GM18519 (cell line): ENCODE data around the gene NUP93.
"Not testable (repeated sequence)": the region's sequence is repeated elsewhere in the genome, so short reads cannot be mapped to it uniquely, and the experiment has no call there.

Experiments used
- ATAC-seq: cut with Tn5 transposase; IDR thresholded peaks from one replicate; pipeline ENCODE4 v1.9.1; 2021; ENCODE audit warnings: mild to moderate bottlenecking, moderate library complexity; ENCODE audit not compliant: unreplicated experiment, low FRiP score

NUP93 gene

DNA sequence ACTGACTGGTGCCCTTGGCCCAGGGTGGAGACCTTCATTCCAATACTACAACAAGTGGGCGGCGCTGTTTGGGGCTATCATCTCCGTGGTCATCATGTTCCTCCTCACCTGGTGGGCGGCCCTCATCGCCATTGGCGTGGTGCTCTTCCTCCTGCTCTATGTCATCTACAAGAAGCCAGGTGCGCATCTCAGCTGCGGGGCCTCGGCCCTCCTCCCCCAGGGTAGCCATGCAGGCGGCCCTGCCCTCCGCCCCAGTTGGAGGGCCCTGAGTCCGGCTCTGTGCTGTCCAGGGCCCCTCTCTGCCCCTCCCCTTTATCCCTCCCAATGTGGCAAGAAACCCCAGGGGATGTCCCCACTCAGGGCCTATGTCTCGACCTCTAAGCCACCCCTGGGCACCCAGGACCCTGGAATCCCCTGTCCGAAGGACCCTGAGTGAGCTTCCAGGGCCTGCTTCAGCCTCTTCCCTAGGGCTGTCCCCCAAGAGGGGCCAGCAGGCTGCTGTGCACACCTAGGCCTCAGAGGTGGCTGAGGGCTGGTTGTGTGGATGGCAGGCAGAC, 154.2 kb downstream of the NUP93 start:
- ATAC-seq: no peak

DNA sequence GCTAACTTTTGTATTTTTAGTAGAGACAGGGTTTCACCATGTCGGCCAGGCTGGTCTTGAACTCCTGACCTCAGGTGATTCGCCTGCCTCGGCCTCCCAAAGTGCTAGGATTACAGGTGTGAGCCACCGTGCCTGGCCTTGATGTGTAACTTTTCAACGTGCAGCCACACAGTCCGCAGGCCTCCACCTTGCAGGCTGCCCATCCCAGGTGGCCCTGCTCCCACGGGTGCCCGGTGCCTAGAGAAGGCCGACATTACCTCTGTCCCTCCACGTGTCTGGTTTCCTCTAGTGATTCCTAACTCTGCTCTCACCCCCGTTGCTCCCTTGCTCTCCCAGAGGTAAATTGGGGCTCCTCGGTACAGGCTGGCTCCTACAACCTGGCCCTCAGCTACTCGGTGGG, 155.0 kb downstream of the NUP93 start:
- not testable (repeated sequence) for ATAC-seq

DNA sequence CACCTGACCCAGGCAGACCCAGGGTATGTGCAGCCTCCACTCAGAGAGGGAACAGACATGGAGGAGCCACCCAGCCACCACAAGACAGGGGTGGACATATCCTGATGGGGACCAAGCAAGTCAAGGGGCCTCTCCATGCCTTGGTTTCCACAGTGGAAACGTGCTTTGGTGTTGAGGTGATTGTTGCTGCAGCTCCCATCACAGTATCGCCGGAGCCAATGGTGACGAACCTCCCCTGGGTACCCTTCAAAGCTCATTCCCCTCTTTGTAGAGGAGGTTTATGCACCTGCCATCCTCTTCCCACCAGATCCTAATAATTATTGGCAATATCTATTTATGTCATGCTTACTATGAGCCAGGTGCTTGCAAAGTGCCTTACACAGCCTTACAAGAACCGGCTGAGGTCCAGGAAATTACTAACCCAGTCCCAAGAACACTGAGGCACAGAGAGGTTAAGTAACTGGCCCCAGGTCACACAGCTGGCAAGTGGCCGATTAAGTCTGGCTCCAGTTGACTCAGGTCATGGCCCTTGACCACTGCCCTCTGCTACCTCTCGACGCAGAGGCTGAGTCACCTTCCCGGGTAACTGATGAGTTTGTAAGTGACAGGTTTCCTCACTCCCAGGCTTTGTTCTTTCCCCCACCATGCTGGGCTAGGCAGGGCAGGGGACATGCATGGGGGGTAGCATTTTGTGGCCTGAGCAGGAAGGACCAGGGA, 155.7 kb downstream of the NUP93 start:
- no peak for ATAC-seq

DNA sequence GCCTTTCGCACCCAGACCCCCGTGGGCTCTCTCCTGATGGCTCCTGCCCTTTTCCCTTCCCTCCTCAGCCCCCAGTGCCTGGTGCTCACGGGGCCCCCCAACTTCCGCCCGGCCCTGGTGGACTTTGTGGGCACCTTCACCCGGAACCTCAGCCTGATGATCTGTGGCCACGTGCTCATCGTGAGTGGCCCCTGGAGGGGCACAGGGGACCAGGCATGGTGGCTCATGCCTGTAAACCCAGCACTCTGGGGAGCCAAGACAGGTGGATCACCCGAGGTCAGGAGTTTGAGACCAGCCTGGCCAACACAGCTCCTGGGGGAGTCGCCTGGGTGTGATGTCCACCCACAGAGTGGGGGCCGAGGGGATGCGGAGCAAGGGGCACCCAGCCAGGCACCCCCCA, 156.4 kb downstream of the NUP93 start:
- no peak for ATAC-seq

DNA sequence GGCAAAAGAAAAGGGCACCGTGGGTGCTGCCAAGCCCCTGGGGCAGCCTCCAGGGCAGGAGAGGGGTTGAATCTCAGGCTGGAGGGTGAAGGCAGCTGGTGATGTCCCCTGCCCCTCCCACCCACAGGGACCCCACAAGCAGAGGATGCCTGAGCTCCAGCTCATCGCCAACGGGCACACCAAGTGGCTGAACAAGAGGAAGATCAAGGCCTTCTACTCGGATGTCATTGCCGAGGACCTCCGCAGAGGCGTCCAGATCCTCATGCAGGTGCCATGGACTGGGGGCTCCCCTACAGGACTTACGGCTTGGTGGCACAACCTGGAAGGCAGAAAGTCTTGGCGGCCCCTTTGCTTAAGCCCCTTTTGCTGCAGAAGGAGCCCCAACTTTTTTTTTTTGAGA, 156.9 kb downstream of the NUP93 start:
- no peak for ATAC-seq

DNA sequence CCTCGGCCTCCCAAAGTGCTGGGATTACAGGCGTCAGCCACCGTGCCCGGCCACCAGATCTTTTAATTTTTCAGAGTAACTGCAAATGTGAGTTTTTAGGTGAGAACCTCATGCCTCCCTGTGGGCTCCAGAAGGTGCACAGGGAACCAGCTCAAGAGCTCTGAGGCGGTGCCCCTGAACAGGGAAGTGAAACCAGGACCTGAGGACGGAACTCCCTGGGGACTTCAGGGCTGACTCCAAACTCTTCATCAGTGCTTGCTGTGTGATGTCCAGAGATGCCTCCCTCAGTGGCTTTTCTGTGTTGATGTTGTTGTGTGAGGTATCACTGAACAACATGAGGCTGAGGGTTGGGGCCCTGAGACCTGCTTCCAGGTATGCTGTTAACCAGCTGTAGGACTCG, 158.9 kb downstream of the NUP93 start:
- no peak for ATAC-seq

DNA sequence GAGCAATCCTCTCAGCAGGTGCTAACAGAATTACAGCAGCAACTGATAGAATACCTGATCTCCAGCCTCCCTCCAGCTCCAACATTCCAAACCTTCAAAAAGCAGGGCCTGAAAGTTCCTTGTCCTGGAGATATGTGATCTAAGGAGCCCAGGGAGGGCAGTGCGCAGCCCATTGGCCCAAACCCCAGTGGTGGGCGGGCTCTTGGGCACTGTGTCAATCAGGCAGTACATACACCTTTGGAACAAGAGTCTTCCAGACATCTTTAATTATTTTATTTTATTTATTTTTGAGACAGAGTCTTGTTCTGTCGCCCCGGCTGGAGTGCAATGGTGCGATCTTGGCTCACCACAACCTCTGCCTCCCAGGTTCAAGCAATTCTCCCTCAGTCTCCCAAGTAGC, 159.3 kb downstream of the NUP93 start:
- ATAC-seq: no peak

DNA sequence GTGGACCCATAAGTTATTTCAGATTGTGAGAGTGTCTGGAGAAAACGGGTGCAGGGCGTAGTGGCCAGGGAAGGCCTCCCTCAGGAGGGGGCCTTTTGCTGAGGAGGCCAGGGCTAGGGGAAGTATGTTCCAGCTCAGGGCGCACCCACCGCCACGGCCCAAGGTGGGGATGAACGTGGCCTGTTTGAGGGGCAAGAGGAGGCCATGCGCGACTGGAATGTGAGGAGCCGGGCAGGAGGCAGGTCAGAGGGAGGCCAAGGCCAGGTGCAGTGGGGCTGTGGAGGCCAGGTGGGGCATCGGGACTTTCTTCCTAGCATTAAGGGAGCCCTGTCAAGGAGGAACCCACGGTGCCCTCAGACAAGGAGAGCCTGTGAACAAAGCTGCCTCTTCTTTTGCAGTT, 161.8 kb downstream of the NUP93 start:
- no peak for ATAC-seq

DNA sequence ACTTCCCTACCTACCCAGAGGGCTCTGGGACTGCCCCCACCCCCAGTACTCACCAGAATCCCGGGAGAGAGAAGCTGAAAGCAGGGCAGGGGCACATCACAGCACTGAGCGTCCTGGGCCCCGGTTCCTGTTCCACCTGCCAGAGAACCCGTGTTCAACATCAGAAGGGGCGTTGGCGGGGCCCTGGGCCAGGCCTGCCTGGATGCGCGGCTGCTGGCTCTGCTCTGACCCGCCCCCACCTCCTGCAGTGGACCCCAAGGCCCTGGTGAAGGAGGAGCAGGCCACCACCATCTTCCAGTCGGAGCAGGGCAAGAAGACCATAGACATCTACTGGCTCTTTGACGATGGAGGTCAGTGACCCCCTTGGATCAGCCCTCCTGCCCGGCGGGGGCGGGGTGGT, 162.8 kb downstream of the NUP93 start:
- no peak for ATAC-seq

DNA sequence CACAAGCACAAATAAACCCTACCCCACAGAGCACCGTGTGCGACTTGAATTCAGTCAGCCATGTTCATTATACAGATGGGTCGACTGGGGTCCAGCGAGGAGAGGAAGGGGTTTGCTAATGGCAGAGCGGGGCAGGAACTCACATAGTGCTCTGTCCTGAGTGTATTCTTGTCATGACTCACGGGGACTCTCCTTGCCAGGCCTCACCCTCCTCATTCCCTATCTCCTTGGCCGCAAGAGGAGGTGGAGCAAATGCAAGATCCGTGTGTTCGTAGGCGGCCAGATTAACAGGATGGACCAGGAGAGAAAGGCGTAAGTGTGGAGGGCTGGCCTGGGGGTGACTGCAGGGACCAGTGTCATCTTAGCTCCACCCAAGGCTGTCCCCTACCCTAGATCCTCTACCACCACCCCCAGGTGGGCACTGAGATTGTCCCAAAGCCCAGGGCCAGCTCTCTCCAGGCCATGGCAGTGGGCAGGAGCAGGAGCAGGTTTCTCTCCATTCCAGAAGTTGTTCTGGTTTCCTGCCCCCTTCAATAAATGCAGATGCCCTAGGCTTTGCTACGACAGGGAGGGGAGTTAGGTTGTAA, 164.5 kb downstream of the NUP93 start:
- no peak for ATAC-seq

DNA sequence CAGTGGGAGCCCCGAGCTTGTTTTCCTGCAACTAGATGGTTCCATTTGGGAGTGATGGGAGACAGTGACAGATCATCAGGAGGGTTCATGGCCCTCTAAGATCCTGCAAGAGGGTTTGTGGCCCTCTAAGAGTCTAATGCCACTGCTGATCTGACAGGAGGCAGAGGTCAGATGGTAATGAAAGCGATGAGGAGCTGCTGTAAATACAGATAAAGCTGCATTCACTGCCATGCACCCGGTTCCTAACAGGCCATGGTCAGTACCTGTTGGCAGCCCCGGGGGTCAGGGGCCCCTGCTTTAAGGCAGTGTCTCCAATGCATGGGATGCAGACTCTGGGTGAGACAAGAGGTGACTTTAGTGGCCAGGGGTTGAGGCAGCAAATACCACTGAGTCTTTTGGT, 165.9 kb downstream of the NUP93 start:
- ATAC-seq: no peak

DNA sequence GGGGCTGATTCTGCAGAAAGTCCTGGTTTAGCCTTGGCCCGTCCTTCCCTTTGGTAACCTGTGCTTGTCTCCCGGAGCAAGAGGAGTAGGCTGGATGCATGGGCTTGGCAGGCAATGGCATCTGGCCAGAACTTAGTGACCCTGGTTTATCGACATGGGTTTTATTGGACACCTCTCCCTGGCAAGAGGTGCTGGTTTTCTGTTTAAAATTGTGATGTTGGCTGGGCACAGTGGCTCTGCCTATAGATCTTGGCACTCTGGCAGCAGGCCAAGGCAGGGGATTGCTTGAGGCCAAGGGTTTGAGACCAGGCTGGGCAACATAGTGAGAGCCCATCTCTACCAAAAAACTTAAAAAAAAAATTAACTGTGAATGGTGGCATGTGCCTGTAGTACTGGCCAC, 166.3 kb downstream of the NUP93 start:
- no peak for ATAC-seq

DNA sequence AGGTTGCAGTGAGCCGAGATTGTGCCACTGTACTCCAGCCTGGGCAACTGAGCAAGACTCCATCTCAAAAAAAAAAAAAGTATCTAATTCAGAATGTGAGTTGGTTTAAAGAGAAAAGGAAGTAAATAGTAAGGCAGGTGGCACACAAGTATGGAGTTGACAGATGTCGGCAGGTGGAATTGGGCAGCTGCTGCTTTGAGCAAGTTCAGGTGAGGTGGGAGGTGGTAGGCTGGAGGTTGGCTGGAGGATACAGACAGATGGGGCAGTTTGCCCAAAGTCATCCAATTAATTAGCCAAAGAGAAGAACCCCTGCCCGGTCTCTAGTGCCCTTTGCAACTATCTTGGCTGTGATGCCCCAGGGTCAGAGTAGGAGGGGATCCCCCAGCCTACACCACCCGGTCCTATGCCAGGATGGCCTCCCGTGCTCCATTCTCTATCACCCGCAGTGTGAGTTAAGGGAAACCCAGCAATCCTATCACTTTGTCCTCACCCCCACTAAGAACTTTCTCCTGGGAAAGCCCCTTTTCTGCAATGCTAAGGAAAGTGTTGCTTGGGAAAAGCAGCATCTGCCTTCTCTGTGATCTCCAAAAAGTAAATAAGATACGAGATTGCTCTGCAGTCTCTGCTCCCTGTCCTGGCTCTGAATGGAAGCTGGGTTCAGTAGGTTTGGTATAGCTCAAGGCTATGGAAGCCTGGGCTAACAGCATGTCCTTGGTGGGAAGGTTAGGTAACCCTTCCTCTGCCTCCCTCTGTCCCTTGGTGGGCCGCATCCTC, 167.3 kb downstream of the NUP93 start:
- ATAC-seq: no peak

DNA sequence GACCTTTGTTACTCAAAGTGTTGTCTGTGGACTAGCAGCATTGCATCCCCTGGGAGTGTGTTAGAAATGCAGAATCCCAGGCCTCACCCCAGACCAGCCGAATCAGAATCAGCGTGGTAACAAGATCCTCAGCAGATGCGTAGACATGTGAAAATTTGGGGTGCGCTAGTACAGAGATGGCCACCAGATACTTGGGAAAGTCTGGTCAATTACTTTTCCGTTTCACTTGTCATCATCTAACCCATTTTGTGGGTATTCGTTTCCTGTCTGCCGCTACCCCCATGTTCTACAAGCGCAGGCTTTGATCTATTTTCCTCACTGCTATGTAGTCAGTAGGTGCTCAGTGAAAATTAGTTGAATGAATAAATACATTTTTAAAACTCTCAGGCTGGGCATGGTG, 168.9 kb downstream of the NUP93 start:
- ATAC-seq: no peak
